IPS-15b (cell line): Measurements from ENCODE around the gene UNC50.
"Not testable (repeated sequence)": the region's sequence is repeated elsewhere in the genome, so short reads cannot be mapped to it uniquely, and the experiment has no call there.

Experiments used
- H3K27me3 ChIP-seq: one replicate; pipeline ENCODE4 v1.6.1; 2013; ENCODE audit warnings: low read length; ENCODE audit not compliant: control insufficient read depth, insufficient read depth
- H3K36me3 ChIP-seq: one replicate; pipeline ENCODE4 v1.6.1; 2013; ENCODE audit warnings: low read length; ENCODE audit not compliant: control insufficient read depth, insufficient read depth
- H3K4me1 ChIP-seq: one replicate; pipeline ENCODE4 v1.6.1; 2013; ENCODE audit warnings: mild to moderate bottlenecking, low read length; ENCODE audit not compliant: control insufficient read depth, insufficient read depth
- H3K4me3 ChIP-seq: one replicate; pipeline ENCODE4 v1.5.1; 2013; ENCODE audit warnings: low read depth, low read length
- H3K9ac ChIP-seq: one replicate; pipeline ENCODE4 v1.6.1; 2013; ENCODE audit warnings: low read depth, mild to moderate bottlenecking, low read length
- H3K9me3 ChIP-seq: one replicate; pipeline ENCODE4 v1.6.1; 2013; ENCODE audit warnings: mild to moderate bottlenecking, low read length; ENCODE audit not compliant: control insufficient read depth, insufficient read depth

The UNC50 gene

GRCh38 chr2:98656800-98657199 is 48.4 kb downstream of the UNC50 start:
- H3K9ac ChIP-seq, result no peak overlapping the region

GRCh38 chr2:98658816-98659490 is 50.6 kb downstream of the UNC50 start:
- Histone ChIP-seq H3K27me3 (no peaks in the 10 kb centered on the region), H3K4me1 (no peaks in the 10 kb centered on the region), H3K36me3 (no peaks in the 10 kb centered on the region), H3K9me3 (no peaks in the 10 kb centered on the region), H3K4me3 (no peak overlapping the region), H3K9ac (no peak overlapping the region)

More at GRCh38 chr2:98656800-98657199, 48.4 kb downstream of the UNC50 start:
- Histone ChIP-seq H3K9me3 (no peaks in the 10 kb centered on the region), H3K4me1 (no peaks in the 10 kb centered on the region), H3K36me3 (no peaks in the 10 kb centered on the region), H3K4me3 (no peak overlapping the region), H3K27me3 (no peaks in the 10 kb centered on the region)

- H3K9ac ChIP-seq, H3K4me1 ChIP-seq, H3K36me3 ChIP-seq, H3K9me3 ChIP-seq, H3K27me3 ChIP-seq, H3K4me3 ChIP-seq: not testable (repeated sequence)
Measured at GRCh38 chr2:98659491-98659840, 51.1 kb downstream of the UNC50 start.

- no peaks in the 10 kb centered on the region for H3K27me3 ChIP-seq
- no peak overlapping the region for H3K4me3 ChIP-seq
- peaks cover 3% of the 10 kb centered on the region for H3K9me3 ChIP-seq
- no peak overlapping the region for H3K9ac ChIP-seq
- no peaks in the 10 kb centered on the region for H3K4me1 ChIP-seq
- no peaks in the 10 kb centered on the region for H3K36me3 ChIP-seq
Measured at GRCh38 chr2:98663511-98664090, 55.2 kb downstream of the UNC50 start.

GRCh38 chr2:98664323-98664722 is 55.9 kb downstream of the UNC50 start:
- Histone ChIP-seq H3K4me3 (no peak overlapping the region), H3K27me3 (no peaks in the 10 kb centered on the region), H3K36me3 (no peaks in the 10 kb centered on the region), H3K4me1 (no peaks in the 10 kb centered on the region), H3K9me3 (peaks cover 4% of the 10 kb centered on the region), H3K9ac (no peak overlapping the region)

- no peak overlapping the region for H3K4me3 ChIP-seq
- H3K9ac ChIP-seq, result no peak overlapping the region
- H3K36me3 ChIP-seq, result no peaks in the 10 kb centered on the region
- H3K9me3 ChIP-seq, result peaks cover 4% of the 10 kb centered on the region
- H3K27me3 ChIP-seq, result no peaks in the 10 kb centered on the region
- no peaks in the 10 kb centered on the region for H3K4me1 ChIP-seq
Measured at GRCh38 chr2:98665677-98666076, 57.3 kb downstream of the UNC50 start.
